GM19240 (cell line): ENCODE data around the gene DCAF4.
"Not testable (repeated sequence)": the region's sequence is repeated elsewhere in the genome, so short reads cannot be mapped to it uniquely, and the experiment has no call there.

Source experiments
- DNase-seq: peaks from one replicate; pipeline ENCODE4 v3.0.0; 2011; ENCODE audit warnings: low spot score; ENCODE audit not compliant: insufficient read length

The DCAF4 gene

DNA sequence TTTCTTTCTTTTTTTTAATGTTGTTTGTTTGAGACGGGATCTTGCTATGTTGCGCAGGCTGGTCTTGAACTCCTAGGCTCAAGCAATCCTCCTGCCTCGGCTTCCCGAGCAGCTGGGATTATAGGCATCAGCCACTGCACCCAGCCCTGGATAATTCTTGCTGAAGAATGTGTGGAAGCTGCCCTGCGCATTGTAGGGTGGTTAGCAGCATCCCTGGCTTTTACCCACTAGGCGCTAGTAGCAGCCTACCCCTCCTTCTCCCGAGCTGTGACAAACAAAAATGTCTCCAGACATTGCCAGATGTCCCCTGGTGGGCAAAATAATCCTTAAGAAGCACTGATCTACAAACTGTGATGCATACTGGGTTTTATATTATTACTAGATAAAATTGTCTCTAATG is 6.6 kb downstream of the DCAF4 start:
- DNase-seq: no peak

- DNase-seq: no peak
These were observed 13.4 kb downstream of the DCAF4 start for GRCh38 chr14:72939630-72940029.

GRCh38 chr14:72941286-72941985 is 15.2 kb downstream of the DCAF4 start:
- DNase-seq: no peak

GRCh38 chr14:72942934-72943333 is 16.7 kb downstream of the DCAF4 start:
- DNase-seq: no peak

DNA sequence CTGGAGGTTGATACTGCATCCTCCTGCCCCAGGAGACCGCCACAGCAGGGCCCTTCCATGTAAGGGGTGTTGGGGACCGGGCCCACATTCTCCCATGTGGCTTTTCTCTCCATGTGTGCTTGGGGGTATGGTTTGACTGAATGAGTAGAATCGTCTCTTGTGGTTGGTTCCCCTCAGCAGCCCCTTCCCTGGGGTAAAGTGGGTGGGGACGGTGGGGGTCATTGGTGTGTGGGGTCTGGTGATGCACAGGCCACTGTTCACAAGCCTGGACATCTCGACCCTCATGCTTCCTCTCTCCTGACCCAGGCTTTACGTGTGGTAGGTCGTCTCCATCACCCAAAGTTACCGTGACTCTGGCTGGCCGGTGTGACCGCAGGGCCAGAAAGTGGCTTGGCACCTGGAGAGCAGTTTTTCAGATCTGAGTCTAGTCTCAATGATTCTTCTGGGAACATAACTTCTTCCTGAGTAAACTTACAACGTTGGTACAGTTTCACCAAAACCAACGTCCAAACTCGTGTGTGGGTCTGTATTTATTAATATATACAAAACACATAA is 17.7 kb downstream of the DCAF4 start:
- no peak for DNase-seq

- DNase-seq: no peak
These were observed 19.2 kb downstream of the DCAF4 start for GRCh38 chr14:72945356-72946027.

- DNase-seq: no peak
These were observed 20.2 kb downstream of the DCAF4 start for GRCh38 chr14:72946491-72946890.

- DNase-seq: no peak
These were observed 21.3 kb downstream of the DCAF4 start for GRCh38 chr14:72947366-72948160.

GRCh38 chr14:72948481-72949138 is 22.3 kb downstream of the DCAF4 start:
- peak; percentile 48 for DNase-seq

GRCh38 chr14:72952171-72952570 is 25.9 kb downstream of the DCAF4 start:
- DNase-seq: no peak

GRCh38 chr14:72956741-72957140 is 30.5 kb downstream of the DCAF4 start:
- DNase-seq: not testable (repeated sequence)

- no peak for DNase-seq
These were observed 30.9 kb downstream of the DCAF4 start for GRCh38 chr14:72957213-72957612.

GRCh38 chr14:72958548-72958947 is 32.3 kb downstream of the DCAF4 start:
- no peak for DNase-seq

DNA sequence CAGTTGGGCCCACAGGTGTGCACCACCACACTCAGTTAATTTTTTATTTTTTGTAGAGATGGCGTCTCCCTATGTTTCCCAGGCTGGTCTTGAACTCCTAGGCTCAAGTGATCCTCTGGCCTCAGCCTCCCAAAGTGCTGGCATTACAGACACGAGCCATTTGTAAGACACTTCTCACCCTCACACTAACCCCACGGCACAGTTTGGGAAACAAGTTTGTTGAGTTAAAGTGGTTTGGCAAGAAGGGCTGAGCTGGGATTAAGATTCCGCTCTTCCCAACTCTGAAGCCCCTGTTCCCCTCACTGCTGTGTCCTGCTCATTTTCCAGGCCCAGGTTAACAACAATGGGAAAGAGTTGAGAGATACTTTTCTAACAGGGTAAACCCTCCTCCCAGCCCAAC is 34.8 kb downstream of the DCAF4 start:
- DNase-seq: not testable (repeated sequence)

DNA sequence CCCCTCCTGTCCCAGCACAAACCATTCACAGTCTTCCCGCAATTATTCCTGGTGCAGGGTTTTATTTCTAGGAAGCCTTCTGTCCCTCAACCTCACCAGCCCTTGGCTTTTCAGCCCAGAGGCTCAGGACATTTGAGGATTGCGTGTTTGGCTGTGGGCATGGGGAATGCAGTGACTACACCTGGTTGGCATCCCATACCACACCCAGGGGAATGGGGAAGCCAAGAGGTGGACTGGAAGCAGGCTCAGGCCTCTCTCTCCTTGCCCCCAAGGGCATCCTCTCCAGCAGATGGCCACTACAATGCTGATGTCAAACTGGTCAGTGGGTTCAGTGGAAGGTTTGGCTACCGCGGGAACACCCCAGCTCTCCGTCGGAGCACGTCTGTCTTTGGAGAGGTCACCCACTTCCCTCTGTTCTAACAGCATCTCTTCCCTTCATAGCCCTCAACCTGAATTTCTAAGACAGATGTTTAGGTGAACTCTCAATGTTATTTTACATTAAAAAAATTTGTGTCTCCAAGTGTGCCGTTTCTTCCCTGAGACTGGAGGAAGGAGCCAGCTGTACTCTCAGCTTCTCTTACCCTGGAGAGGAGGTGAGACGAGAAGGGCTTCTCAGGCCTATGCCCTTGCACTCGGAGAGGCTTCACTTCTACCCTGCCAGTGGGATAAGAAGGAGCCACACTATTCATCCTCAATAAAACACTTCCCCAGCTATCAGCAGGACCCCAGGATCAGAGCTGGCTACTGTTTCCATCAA is 35.5 kb downstream of the DCAF4 start:
- DNase-seq: no peak

DNA sequence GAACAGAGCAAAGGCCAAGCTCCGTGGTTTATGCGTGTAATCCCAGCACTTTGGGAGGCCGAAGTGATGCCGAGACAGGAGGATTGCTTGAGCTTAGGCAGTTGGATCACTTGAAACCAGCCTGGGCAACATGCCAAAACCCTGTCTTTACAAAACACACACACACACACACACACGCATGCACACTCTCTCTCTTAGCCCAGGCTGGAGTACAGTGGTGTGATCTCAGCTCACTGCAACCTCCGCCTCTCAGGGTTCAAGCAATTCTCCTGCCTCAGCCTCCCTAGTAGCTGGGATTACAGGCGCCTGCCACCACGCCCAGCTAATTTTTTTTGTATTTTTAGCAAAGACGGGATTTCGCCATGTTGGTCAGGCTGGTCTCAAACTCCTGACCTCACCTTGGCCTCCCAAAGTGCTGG is 36.1 kb downstream of the DCAF4 start:
- not testable (repeated sequence) for DNase-seq

- no peak for DNase-seq
These were observed 36.6 kb downstream of the DCAF4 start for GRCh38 chr14:72962829-72963312.

DNA sequence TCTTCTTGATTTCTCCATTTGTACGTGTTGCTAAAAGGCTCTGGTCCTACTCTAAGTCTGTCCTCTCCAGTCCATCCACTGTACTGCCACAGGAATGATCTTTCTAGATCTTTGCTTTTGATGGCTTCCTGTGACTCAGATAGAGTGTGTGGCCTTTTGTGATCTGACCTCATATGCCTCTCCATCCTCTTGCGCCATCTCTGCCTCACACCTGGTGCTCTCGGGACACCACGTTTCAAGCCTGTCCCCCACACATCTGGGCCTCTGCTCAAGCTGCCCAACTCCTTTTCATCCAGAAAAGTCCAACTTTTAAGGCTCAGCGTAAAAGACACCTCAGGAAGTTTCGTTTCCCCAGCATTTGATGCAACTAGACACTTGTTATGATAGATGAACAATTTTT is 39.0 kb downstream of the DCAF4 start:
- no peak for DNase-seq

- no peak for DNase-seq
These were observed 39.8 kb downstream of the DCAF4 start for GRCh38 chr14:72966038-72966437.

GRCh38 chr14:72968316-72968715 is 42.1 kb downstream of the DCAF4 start:
- no peak for DNase-seq
